Activated CD8-positive, alpha-beta T cell treated with anti-CD3 and anti-CD28 coated beads for 36 hours (primary cell): ENCODE data around the gene ROR2. TPM values are rescaled to one million over a fixed set of nuclear protein-coding genes. Genes with fewer than 3 reads are reported as not detected.

ENCODE experiments used
- ATAC-seq: fragments of 200-7000 bp; cut with Tn5 transposase; one replicate; pipeline ENCODE4 v1.10.0; 2021; ENCODE audit warnings: mild to moderate bottlenecking, moderate library complexity
- CTCF ChIA-PET: fragments of 350-600 bp; sonication (Branson Sonifier 250); formaldehyde crosslinking; loops from one replicate; lab custom pipeline; 2021; ENCODE audit warnings: antibody characterized with exemption; lab: Charles Lee
- POLR2A ChIA-PET: fragments of 350-600 bp; sonication (Branson Sonifier 250); formaldehyde crosslinking; loops from one replicate; lab custom pipeline; 2021; ENCODE audit warnings: antibody characterized with exemption; lab: Charles Lee
- DNase-seq: peaks from one replicate; pipeline ENCODE4 v3.0.0-alpha.2; 2020
- H3K27ac Mint-ChIP-seq: one replicate; pipeline ENCODE4 v1.8.0; 2021; ENCODE audit warnings: mild to moderate bottlenecking, mixed read lengths
- H3K27me3 Mint-ChIP-seq: one replicate; pipeline ENCODE4 v1.8.0; 2021; ENCODE audit warnings: mixed read lengths
- H3K36me3 Mint-ChIP-seq: one replicate; pipeline ENCODE4 v1.8.0; 2021; ENCODE audit warnings: low read depth, mixed read lengths
- H3K4me1 Mint-ChIP-seq: one replicate; pipeline ENCODE4 v1.8.0; 2021; ENCODE audit warnings: low read depth, mixed read lengths
- H3K4me3 Mint-ChIP-seq: one replicate; pipeline ENCODE4 v1.8.0; 2021; ENCODE audit warnings: mild to moderate bottlenecking, moderate library complexity, mixed read lengths
- H3K9me3 Mint-ChIP-seq: one replicate; pipeline ENCODE4 v1.8.0; 2021; ENCODE audit warnings: mixed read lengths
- intact Hi-C: fragments of 100-400 bp; cut with micrococcal nuclease; formaldehyde crosslinking; loops from one replicate; pipeline ENCODE4 v1.10.0; 2022
- total RNA-seq, 2 experiments: library from RNA; stranded (reverse); gene quantifications; one replicate each; pipeline ENCODE4 v1.2.3, GENCODE V29; 2021
- TF ChIP-seq, protein P1 (sequence below): fragments of 200-600 bp; IDR thresholded peaks from one replicate; pipeline ENCODE4 v1.8.0; 2022; ENCODE audit warnings: antibody characterized with exemption, mild to moderate bottlenecking

Gene ROR2
- total RNA-seq, 2 experiments from 2014 or later, result not detected

GRCh38 chr9:91770229-91770628 lies 179.8 kb downstream of the ROR2 start:
- H3K27ac Mint-ChIP-seq, result no peak overlapping the region
- CTCF ChIA-PET, result interaction anchor here (1.5 to 2.0 kb wide), 2 partner anchors 12 to 36 kb away, joined by 4 to 11 read pairs; no protein-coding TSS in a partner anchor
- POLR2A ChIA-PET, result no interaction called here
- H3K36me3 Mint-ChIP-seq, result no peaks in the 10 kb centered on the region
- no peaks in the 10 kb centered on the region for H3K9me3 Mint-ChIP-seq
- ATAC-seq (no peak), DNase-seq (no peak)
- H3K4me3 Mint-ChIP-seq, result no peak overlapping the region
- peaks cover 15% of the 10 kb centered on the region for H3K27me3 Mint-ChIP-seq
- H3K4me1 Mint-ChIP-seq, result no peaks in the 10 kb centered on the region
- TF ChIP-seq, protein P1, sequence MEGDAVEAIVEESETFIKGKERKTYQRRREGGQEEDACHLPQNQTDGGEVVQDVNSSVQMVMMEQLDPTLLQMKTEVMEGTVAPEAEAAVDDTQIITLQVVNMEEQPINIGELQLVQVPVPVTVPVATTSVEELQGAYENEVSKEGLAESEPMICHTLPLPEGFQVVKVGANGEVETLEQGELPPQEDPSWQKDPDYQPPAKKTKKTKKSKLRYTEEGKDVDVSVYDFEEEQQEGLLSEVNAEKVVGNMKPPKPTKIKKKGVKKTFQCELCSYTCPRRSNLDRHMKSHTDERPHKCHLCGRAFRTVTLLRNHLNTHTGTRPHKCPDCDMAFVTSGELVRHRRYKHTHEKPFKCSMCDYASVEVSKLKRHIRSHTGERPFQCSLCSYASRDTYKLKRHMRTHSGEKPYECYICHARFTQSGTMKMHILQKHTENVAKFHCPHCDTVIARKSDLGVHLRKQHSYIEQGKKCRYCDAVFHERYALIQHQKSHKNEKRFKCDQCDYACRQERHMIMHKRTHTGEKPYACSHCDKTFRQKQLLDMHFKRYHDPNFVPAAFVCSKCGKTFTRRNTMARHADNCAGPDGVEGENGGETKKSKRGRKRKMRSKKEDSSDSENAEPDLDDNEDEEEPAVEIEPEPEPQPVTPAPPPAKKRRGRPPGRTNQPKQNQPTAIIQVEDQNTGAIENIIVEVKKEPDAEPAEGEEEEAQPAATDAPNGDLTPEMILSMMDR, result no peak
- intact Hi-C loops, result no loop called here

DNA sequence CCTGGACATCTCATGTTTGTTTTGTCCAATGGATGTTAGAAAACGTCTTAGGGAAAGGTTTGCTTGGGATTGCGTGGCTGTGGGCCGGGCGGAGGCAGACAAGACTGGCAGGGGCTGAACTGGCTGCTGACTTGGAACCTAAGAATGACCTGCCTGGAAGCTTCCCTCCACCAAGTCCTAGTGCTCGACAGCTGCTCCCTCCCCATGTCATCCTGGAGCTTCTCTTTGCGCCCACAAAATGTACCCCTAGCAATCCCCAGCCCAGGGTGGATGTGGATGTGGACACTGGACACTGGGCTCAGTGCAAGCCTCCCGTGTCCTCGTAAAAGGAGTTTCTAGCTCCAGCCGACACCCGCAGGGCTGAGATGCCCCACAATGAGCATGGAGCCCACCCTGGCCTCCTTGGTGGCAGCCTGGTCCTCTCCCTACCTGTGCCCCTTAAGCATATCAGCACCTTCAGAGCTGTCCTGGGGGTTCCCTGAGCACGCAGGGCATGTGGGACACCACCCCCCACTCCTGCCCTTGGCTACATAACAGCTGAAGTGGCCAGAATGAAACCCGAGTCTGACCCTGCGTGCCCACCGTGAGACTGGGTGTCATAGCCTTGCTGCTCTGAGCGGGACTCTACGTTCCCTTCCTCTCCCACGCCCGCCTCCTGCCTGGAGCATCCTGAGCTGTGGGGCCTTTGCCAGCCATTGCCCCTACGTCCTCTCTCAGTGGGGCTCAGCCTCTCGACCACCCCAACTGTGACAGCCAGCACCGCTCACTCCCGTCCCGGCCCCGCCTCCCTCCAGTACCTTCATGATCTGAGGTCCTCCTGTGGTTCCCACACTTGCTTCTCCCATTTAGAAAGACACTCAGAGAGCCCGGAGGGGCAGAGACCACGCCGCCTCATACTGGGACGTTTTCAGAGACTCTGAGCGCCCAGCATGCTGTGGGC lies 180.8 kb downstream of the ROR2 start:
- TF ChIP-seq, protein P1, result no peak
- ChIA-PET POLR2A (no interaction called here), CTCF (no interaction called here)
- Mint-ChIP-seq H3K4me3 (no peak overlapping the region), H3K36me3 (no peaks in the 10 kb centered on the region), H3K27ac (no peak overlapping the region), H3K4me1 (no peaks in the 10 kb centered on the region), H3K9me3 (no peaks in the 10 kb centered on the region), H3K27me3 (peaks cover 15% of the 10 kb centered on the region)
- no peak for ATAC-seq
- no peak for DNase-seq
- intact Hi-C loops, result no loop called here

GRCh38 chr9:91768507-91768906 lies 181.5 kb downstream of the ROR2 start:
- intact Hi-C loops, result no loop called here
- TF ChIP-seq, protein P1, result no peak
- CTCF ChIA-PET, result interaction anchor here (1.0 kb wide), 1 partner anchor 8 kb away, joined by 3 read pairs; no protein-coding TSS in a partner anchor
- Mint-ChIP-seq H3K9me3 (no peaks in the 10 kb centered on the region), H3K4me1 (no peaks in the 10 kb centered on the region), H3K36me3 (no peaks in the 10 kb centered on the region), H3K27ac (no peak overlapping the region), H3K27me3 (peaks cover 15% of the 10 kb centered on the region), H3K4me3 (no peak overlapping the region)
- ATAC-seq (no peak), DNase-seq (no peak)
- POLR2A ChIA-PET, result no interaction called here

- H3K9me3 Mint-ChIP-seq, result no peaks in the 10 kb centered on the region
- no peak overlapping the region for H3K4me3 Mint-ChIP-seq
- peaks cover 15% of the 10 kb centered on the region for H3K27me3 Mint-ChIP-seq
- TF ChIP-seq, protein P1, result no peak
- no peaks in the 10 kb centered on the region for H3K36me3 Mint-ChIP-seq
- intact Hi-C loops, result no loop called here
- no peaks in the 10 kb centered on the region for H3K4me1 Mint-ChIP-seq
- H3K27ac Mint-ChIP-seq, result no peak overlapping the region
- ChIA-PET CTCF (no interaction called here), POLR2A (no interaction called here)
- ATAC-seq (no peak), DNase-seq (no peak)
Measured at GRCh38 chr9:91766315-91767069, 183.5 kb downstream of the ROR2 start.
